ENCODE results near the gene DAAM1. TPM values are rescaled to one million over a fixed set of nuclear protein-coding genes. Genes with fewer than 3 reads are reported as not detected.

DAAM1 gene
- total RNA-seq, 1 donor from 2014 or later = 14.6 TPM

GRCh38 chr14:59187118-59187517 is 1.3 kb upstream of the DAAM1 start:
- intact Hi-C loops (cut with micrococcal nuclease) = loop anchor here (5.0 kb wide), 4 partner anchors 60 to 1795 kb away; partner anchors contain the start of gene NAA30

- intact Hi-C loops (cut with micrococcal nuclease) = loop anchor here (1.0 to 5.0 kb wide), 10 partner anchors 61 to 1796 kb away; partner anchors contain the start of genes DACT1, JKAMP, KIAA0586 and L3HYPDH
Measured at GRCh38 chr14:59187802-59188460, 536 bp upstream of the DAAM1 start.

DNA sequence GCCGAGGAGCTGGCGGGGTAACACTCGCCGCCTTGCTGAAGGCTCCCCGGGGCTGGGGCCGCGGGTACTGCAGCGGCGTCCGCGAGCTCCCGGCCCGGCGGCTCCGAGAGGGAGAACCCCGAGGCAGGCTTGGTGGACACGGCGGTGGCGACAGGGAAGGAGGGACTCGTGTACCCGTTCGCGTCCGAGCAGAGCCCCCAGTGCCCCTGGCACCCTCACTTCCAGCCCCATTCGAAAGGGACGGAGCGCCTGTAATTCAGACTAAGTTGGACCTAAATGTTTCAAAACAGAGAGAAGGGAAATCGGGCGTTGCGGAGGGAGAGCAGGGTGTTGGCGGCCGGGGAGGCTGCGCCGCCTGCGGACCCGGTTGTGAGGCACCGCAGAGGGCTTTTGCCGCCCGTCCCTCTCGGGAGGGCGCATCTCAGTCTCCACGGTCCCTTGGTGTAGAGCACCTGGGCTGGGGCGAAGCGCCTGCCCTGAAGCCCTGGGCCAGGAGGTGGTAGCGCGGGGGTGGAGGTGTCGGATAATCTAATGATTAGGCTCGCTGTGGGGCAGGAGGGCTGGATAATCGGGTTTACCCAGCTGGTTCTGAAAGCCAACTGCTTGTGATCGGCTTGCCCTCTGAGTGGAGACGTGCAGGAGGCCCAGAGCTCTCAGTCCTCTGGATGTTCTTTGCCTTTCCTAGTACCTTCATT is 771 bp downstream of the DAAM1 start:
- intact Hi-C loops (cut with micrococcal nuclease) = loop anchor here (2.0 to 5.0 kb wide), 6 partner anchors 62 to 1797 kb away; partner anchors contain the start of genes NAA30 and PPM1A

DNA sequence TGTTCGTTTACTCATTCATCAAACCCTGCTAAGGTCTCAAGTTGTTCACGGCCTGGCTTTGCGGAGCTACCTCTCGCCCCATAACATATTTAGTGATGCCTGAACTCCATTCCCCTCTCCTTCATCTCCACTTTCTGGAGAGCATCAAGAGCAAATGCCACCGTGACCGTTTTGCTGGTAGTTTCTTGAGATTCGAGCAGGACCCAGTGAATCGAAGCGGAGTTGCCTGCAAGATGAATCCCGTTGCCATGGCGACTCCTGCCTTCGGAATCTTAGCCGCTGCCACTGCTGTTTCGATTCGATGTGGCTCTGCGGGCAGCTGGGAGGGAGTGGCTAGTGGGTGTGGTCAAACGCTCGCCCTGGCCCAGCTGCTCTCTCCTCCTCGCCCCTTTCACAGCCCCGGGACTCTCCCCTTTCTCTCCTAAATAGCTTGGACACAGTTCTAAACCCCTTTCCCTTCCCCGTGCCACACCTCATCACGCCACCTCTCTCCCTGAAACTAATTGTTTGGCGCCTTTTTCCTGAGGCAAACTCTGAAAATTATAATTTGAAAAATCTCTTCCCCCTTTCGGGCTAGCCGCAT is 1.4 kb downstream of the DAAM1 start:
- intact Hi-C loops (cut with micrococcal nuclease) = loop anchor here (2.0 to 5.0 kb wide), 6 partner anchors 63 to 1798 kb away; partner anchors contain the start of genes NAA30 and PPM1A

GRCh38 chr14:59190372-59190771 is 1.9 kb downstream of the DAAM1 start:
- intact Hi-C loops (cut with micrococcal nuclease) = no loop called here

DNA sequence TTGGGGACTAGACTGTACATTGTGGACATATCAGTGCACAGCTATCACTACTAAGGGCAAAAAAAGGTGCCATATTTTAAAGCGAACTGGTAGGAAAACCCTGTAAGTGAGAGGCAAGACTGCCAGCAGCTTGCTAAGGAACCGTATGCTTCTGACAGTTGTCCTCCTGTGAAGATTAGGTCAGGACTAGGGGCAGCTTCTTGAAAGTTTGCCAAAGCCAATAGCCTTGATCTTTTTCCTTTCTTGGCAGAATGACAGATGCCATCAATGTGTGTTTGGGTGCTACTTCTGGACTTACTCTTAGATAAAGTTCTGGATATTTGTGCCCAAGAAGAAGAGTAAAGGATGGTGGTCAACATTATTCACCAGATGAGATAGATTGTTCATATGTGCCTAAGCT is 7.4 kb downstream of the DAAM1 start:
- intact Hi-C loops (cut with micrococcal nuclease) = no loop called here

GRCh38 chr14:59197695-59198262 is 9.3 kb downstream of the DAAM1 start:
- intact Hi-C loops (cut with micrococcal nuclease) = no loop called here

DNA sequence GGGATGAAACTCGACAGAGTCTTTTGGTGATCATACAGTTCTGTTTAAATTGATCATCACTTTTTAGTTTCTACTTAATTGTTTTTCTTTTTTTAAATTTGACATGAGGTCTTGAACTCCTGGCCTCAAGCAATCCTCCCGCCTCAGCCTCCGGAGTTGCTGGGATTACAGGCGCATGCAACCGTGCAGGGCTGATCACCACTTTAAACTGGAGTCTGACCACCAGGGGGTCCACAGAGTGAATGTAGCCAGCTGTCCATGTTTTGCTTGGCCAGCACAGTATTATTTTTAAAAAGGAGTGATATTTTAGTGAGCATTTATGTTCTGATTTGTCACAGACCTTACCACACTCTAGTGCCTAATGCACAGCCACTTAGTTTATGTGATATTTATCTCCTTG is 10.7 kb downstream of the DAAM1 start:
- intact Hi-C loops (cut with micrococcal nuclease) = no loop called here

- intact Hi-C loops (cut with micrococcal nuclease) = no loop called here
Measured at GRCh38 chr14:59199614-59200013, 11.1 kb downstream of the DAAM1 start.

DNA sequence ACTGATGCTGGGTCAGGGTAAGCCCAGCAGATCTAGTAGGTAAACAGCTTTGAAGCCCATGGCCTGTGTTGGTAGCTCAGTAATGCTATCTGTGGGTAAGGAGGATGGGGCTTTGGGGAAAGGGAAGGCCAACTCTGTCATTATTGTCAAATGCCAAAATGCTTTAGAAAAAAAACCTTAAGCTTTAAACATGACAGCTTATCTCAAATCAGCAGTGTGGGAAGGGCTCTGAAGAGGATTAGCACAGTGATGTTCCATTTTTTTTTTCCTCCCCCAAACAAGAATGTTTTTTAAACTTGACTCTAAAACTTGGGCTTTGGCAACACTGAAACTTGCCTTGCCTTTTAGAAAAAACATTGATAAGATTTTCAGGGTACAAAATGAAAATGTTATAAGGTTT is 11.7 kb downstream of the DAAM1 start:
- intact Hi-C loops (cut with micrococcal nuclease) = no loop called here

DNA sequence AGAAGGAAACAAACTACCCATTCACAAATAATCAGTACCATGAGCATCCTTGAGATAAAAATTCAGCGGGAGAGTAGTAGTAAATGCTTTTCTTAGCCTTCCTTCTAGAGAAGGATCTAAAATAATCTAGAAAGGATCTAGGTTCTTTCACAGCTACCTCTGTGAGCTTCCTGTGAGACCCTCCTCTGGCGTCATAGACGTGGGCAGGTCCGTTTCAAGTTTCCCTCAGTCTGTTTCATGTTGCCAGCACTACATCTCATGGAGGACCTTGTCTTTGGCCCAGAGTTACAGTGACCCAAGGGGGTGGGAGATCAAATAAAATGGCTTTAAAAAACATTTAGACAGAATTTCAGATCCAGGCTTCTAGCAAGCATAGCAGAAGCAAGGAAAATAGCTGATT is 13.6 kb downstream of the DAAM1 start:
- intact Hi-C loops (cut with micrococcal nuclease) = no loop called here

DNA sequence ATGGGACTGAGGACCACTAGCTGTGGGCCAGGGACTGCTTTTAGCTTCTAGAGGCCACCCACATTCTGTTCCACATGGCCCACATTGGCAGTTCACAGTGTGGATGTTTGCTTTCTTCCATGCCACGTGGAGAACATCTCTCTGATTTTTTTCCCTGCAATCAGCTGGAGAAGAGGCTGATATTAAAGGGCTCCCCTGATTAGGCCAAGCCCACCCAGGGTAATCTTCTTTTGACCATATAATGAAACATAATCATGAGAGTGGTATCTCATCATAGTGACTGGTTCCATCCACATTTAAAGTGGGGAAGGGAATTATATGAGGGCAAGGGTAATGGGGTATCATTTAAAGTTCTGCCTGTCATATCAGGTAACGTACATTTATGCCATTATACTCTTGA is 15.8 kb downstream of the DAAM1 start:
- intact Hi-C loops (cut with micrococcal nuclease) = no loop called here

- intact Hi-C loops (cut with micrococcal nuclease) = no loop called here
Measured at GRCh38 chr14:59206892-59207291, 18.4 kb downstream of the DAAM1 start.

DNA sequence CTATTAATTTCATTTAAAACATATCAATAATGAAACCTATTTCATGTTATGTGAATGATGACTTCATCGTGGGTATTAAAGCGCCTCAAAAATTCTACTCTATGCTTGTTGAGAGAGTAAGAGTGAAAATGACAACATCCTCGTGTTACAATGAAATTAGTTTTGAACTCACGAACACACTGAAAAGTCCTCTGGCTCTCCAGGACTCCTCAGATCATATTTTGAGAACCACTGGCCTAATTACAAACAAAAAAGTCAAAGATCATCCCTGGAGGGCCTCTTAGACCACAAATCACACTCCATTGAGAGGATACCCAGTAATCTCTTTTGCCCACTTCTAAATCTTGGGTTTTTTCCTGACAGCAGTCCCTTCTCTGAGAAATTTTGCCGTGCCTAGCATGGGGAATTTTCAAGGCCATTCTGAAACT is 19.1 kb downstream of the DAAM1 start:
- intact Hi-C loops (cut with micrococcal nuclease) = no loop called here

DNA sequence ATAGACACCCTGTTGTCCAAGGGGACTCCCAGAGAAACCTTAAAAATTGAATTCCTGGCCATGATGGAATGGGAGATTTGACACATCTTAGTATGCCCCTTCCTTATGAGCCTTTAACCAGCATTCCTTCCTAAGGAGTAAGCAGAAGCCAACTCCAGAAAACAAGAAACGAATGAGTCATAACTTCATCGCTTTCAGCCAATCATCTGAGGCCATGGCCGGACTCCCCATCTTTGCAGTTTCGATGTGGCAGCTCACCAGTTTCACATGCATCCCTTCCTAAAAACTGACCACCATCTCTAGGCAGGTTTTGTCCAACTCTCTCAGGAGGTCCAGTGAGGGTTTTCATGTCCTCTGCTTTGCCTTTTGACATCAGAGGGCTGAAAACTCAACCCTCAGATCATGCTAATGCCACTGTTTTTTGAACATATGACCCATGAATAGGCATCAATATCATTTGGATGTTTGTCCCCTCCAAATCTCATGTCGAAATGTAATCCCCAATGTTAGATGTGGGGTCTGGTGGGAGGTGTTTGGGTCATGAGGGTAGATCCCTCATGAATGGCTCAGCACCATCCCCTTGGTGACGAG is 19.9 kb downstream of the DAAM1 start:
- intact Hi-C loops (cut with micrococcal nuclease) = no loop called here

GRCh38 chr14:59208954-59209353 is 20.5 kb downstream of the DAAM1 start:
- intact Hi-C loops (cut with micrococcal nuclease) = no loop called here

- intact Hi-C loops (cut with micrococcal nuclease) = no loop called here
Measured at GRCh38 chr14:59210621-59211020, 22.2 kb downstream of the DAAM1 start.

DNA sequence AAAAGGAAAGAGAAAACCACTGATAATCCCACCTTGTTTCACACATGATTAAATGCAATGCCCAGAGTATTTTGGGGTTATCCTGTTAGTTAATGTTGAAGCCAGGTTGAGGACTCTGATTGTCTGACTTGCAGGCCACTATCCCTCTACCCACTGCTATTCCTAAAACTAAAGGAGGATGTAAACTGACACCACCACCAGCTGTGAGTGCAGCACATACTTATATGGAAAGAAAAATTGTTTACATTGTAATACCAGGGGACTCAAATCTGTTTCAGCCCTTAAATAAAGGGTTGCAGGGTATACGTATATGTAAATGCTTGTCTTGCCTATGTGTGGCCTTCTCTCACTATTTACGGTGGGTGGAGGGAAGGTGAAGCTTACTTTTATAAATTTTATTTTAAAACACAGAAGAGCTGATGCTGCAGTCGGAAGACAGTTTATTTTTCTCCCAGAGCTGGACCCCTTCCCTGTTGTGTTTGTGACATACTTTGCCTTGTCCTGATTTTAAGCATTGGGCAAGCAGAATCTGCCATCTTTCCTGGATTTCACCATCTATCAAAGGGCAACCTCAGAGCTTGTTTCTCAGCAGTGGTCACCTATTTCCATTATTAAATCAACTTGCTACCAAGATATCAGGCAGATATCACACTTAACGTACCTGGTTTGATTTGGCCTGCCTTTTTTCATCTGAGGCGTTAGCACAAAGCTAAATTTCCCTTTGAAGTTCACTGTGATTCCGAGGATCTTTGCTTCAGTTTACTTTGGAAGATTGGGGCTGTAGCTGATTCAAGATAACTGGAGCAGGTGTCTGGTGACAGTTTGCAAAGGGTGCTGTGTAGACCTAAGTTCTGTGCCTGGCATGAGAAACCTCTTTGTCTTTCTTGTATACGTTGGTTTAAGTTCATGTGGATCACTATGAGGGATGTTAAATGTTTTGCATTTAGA is 25.2 kb downstream of the DAAM1 start:
- intact Hi-C loops (cut with micrococcal nuclease) = no loop called here

GRCh38 chr14:59214702-59215302 is 26.3 kb downstream of the DAAM1 start:
- intact Hi-C loops (cut with micrococcal nuclease) = no loop called here

- intact Hi-C loops (cut with micrococcal nuclease) = no loop called here
Measured at GRCh38 chr14:59215322-59215721, 26.9 kb downstream of the DAAM1 start.
